ENCODE results near the gene GLI2.

GLI2 gene

GRCh38 chr2:120738117-120738516 lies 2.4 kb downstream of the GLI2 start:
- no peak for DNase-seq (ENCODE audit: low read depth)

GRCh38 chr2:120738786-120739437 lies 3.2 kb downstream of the GLI2 start:
- DNase-seq (ENCODE audit: low read depth): no peak

GRCh38 chr2:120739438-120740090 lies 3.9 kb downstream of the GLI2 start:
- no peak for DNase-seq (ENCODE audit: low read depth)

- no peak for DNase-seq (ENCODE audit: low read depth)
Measured at GRCh38 chr2:120740375-120740764, 4.7 kb downstream of the GLI2 start.

GRCh38 chr2:120740765-120741524 lies 5.3 kb downstream of the GLI2 start:
- DNase-seq (ENCODE audit: low read depth): no peak

- DNase-seq (ENCODE audit: low read depth): no peak
Measured at GRCh38 chr2:120741571-120742561, 6.2 kb downstream of the GLI2 start.

- DNase-seq (ENCODE audit: low read depth): no peak
Measured at GRCh38 chr2:120743657-120744056, 8.0 kb downstream of the GLI2 start.

- no peak for DNase-seq (ENCODE audit: low read depth)
Measured at GRCh38 chr2:120744817-120745216, 9.1 kb downstream of the GLI2 start.

GRCh38 chr2:120745420-120746111 lies 9.9 kb downstream of the GLI2 start:
- no peak for DNase-seq (ENCODE audit: low read depth)

GRCh38 chr2:120746144-120746543 lies 10.5 kb downstream of the GLI2 start:
- DNase-seq (ENCODE audit: low read depth): no peak

- DNase-seq (ENCODE audit: low read depth): no peak
Measured at GRCh38 chr2:120747281-120747680, 11.6 kb downstream of the GLI2 start.

- DNase-seq (ENCODE audit: low read depth): no peak
Measured at GRCh38 chr2:120747706-120748105, 12.0 kb downstream of the GLI2 start.

- no peak for DNase-seq (ENCODE audit: low read depth)
Measured at GRCh38 chr2:120748310-120748709, 12.6 kb downstream of the GLI2 start.

GRCh38 chr2:120748741-120749140 lies 13.1 kb downstream of the GLI2 start:
- no peak for DNase-seq (ENCODE audit: low read depth)

GRCh38 chr2:120749506-120750431 lies 14.1 kb downstream of the GLI2 start:
- DNase-seq (ENCODE audit: low read depth): no peak

- no peak for DNase-seq (ENCODE audit: low read depth)
Measured at GRCh38 chr2:120750488-120751210, 15.0 kb downstream of the GLI2 start.

GRCh38 chr2:120751553-120751952 lies 15.9 kb downstream of the GLI2 start:
- DNase-seq (ENCODE audit: low read depth): no peak

GRCh38 chr2:120754067-120754960 lies 18.6 kb downstream of the GLI2 start:
- no peak for DNase-seq (ENCODE audit: low read depth)
